Activated naive CD4-positive, alpha-beta T cell treated with anti-CD3 and anti-CD28 coated beads, Interleukin-2, amount 50 U/mL, for 72 hours (primary cell): Measurements from ENCODE around the gene IQCN. TPM values are rescaled to one million over a fixed set of nuclear protein-coding genes. Genes with fewer than 3 reads are reported as not detected.
A peak's percentile ranks its signal among the peaks of the same experiment; 100 is the strongest.

Experiments used
- ATAC-seq, 2 donors: fragments of 150-1000 bp; cut with Tn5 transposase; 2 replicates each; pipeline ENCODE4 v1.10.0; 2021; ENCODE audit warnings: mild to moderate bottlenecking in 2 of 2, moderate library complexity in 2 of 2
- DNase-seq, 2 donors: peaks; one replicate each; pipeline ENCODE4 v3.0.0; 2021 to 2022; ENCODE audit warnings: low spot score in 2 of 2
- H3K27ac Mint-ChIP-seq, 2 donors: one replicate each; pipeline ENCODE4 v1.8.0; 2022; ENCODE audit warnings: mild to moderate bottlenecking in 2 of 2, mixed read lengths in 2 of 2
- H3K36me3 Mint-ChIP-seq, 2 donors: one replicate each; pipeline ENCODE4 v1.8.0; 2022; ENCODE audit warnings: mixed read lengths in 2 of 2
- H3K9me3 Mint-ChIP-seq, 2 donors: one replicate each; pipeline ENCODE4 v1.8.0; 2022; ENCODE audit warnings: mixed read lengths in 2 of 2
- total RNA-seq, 2 donors: library from RNA; stranded (reverse); gene quantifications; one replicate each; pipeline ENCODE4 v1.2.3, GENCODE V29; 2022

The IQCN gene
- total RNA-seq, 2 donors from 2014 or later = 0.45 to 1.5 TPM

DNA sequence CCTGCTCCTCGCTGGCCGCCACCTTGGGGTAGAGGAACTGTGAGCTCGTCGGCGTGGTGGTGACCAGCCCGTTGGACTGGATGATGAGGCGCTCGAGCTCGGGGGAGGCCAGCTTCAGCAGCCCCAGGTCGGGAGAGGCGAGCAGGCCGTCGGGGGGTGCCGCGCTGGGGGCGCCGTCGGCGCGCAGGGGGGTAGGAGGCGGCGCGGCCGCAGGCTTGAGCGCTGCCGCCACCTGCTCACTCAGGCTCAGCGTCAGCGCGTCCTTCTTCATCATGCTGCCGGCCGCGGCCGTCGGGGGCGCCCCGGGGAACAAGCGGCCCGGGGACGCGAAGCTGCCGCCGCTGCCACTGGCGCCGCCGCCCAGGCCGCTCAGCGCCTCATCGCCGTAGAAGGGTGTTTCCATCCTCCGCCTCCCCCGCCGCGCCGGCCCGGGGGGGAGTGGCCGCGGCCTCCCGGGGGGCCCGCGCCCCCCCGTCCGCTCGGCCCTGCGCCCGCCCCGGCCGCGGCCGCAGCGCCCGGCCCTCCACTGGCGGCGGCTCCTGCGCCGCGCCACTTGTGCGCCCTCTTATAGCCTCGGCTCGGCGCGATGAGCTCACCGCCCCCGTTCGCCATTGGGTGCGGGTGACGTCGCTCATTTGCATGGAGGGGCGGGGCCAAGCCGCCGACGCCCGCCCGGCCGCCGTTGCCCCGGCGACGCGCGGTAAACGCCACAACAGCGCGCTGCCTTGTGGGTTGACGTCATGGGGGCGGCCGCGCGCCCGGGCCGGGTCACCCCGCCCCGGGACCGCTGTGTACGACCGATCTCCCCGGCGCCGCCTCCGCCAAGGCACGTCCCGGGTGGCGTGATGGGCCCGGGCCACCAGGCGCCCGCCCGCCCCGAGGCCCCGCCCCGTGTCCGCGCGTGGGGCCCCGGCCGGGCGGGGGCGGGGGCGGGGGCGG lies 7.1 kb upstream of the IQCN start, which contains the start of gene JUND:
Gene JUND, minus strand, starts transcription at position 541 of the 939 bp plus-strand sequence. Its CDS starts 138 bp downstream, at position 403.
- Mint-ChIP-seq H3K27ac (peak within 1 kb of the TSS; percentile 95 to 98), H3K36me3 (peaks cover 22 to 24% of the 10 kb centered on the region in 2 donors), H3K9me3 (no peaks in the 10 kb centered on the region)
- DNase-seq (peak; percentile 97 to 99), ATAC-seq (peak; percentile 73 to 77)

DNA sequence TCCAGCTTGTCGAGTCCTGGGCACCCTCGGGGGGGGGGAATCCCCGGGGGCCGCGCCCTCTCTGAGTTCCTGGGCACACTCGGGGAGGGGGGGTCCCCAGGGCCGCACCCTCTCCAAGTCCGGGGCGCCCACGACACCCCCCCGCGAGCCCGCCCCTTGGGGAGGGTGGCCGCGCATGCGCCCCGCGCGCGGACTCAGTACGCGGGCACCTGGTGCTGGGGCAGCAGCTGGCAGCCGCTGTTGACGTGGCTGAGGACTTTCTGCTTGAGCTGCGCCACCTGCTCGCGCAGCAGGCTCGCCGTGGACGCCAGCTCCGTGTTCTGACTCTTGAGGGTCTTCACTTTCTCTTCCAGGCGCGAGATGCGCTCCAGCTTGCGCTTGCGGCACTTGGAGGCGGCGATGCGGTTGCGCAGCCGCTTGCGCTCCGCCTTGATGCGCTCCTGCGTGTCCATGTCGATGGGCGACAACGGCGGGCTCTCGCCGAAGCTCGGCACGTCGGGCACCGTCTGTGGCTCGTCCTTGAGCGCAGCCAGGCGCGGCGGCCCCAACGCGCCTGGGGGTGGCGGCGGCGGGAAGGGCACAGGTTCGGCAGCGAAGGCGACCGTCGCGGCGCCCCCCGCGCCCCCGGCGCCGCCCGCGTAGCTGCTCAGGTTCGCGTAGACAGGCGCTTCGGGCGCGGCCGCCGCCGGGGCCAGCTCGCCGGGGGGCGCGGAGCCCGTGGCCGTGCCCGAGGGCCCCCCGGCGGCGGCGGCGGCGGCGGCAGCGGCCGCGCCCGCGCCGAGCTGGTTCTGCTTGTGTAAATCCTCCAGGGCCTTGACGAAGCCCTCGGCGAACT lies 6.2 kb upstream of the IQCN start:
- Mint-ChIP-seq H3K27ac (peak overlapping the region; percentile 95 to 98), H3K9me3 (no peaks in the 10 kb centered on the region), H3K36me3 (peaks cover 20 to 24% of the 10 kb centered on the region in 2 donors)
- DNase-seq = peak; percentile 77 to 91
- ATAC-seq = peak; percentile 12 to 21

- Mint-ChIP-seq H3K36me3 (peaks cover 20 to 24% of the 10 kb centered on the region in 2 donors), H3K27ac (peak overlapping the region; percentile 95 to 100), H3K9me3 (no peaks in the 10 kb centered on the region)
- peak; percentile 34 to 37 for ATAC-seq
- peak; percentile 93 to 95 for DNase-seq
These were observed 5.4 kb upstream of the IQCN start for GRCh38 chr19:18279516-18280246.

DNA sequence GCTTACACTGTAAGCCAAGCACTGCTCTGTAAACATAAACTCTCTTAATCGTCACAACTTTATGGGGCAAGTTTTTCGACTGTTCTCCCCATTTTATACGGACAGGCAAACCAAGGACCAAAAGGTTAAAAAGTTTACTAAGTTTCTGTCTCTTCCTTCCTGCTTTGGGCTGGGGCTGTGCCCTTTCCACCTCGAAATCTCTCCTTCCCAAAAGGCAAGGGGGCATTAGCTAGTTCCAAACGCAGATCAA lies 4.9 kb upstream of the IQCN start:
- Mint-ChIP-seq H3K36me3 (peaks cover 20 to 24% of the 10 kb centered on the region in 2 donors), H3K27ac (peak overlapping the region; percentile 95 to 100), H3K9me3 (no peaks in the 10 kb centered on the region)
- no peak for DNase-seq
- no peak for ATAC-seq

DNA sequence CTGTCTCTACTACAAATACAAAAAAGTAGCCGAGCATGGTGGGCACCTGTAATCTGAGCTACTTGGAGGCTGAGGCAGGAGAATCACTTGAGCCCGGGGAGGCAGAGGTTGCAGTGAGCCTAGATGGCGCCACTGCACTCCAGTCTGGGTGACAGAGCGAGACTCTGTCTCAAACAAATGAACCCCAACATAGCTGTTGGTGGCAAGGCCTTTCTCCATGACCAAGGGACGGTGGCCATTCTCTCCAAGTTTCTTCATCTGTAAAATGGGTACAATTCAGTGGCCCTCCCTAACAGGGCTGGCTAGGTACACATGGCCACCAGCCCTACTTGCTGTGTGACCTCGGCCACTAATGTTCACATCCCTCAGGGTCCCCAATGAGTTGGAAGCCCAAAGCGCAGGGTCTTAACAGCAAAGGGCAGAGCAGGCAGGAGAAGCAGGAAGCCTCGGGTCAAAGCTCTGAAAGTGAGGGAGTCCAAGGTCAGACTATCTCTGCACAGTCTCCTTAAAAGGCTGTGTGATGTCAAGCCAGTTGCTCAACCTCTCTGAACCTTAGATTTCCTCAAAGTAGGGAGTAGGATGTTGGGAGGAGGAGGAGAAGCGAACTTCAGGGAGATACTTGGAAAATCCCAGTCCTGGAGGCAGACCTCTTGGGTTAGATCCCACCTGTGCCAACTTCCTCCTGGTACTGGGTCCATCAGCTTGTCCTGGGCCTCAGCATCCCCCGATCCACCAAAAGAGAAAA lies 4.4 kb upstream of the IQCN start:
- Mint-ChIP-seq H3K27ac (peak overlapping the region; percentile 95 to 100), H3K36me3 (peaks cover 20 to 24% of the 10 kb centered on the region in 2 donors), H3K9me3 (no peaks in the 10 kb centered on the region)
- DNase-seq = peak in 1 of 2 donors; percentile 60
- ATAC-seq = no peak

DNA sequence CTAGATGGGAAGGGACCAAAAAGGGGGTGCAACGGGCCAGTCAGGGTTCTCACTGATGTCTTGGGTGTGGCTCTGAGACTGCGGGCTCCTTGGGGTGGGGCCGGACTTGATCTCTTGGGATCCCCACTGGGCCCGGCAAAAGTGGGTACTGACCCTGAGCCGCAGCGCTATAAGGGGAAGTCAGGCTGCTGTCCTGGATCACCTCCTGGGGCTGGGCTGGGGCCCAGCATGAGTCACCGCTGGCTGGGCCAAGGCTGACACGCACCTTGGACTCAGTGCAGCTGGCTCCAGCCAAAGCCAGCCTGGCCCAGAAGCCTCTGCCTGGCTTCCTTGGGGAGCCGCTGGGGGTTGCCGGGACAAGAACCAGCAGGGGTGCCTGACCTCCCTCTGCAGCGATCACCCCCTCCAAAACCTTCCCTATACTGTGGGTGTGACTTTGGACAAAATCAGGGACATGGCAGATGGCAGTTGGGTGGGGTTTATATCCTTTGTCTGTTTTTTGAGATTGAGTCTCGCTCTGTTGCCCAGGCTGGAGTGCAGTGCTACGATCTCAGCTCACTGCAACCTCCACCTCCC lies 617 bp upstream of the IQCN start:
- H3K9me3 Mint-ChIP-seq = no peaks in the 10 kb centered on the region
- peaks cover 18% of the 10 kb centered on the region in 2 donors for H3K36me3 Mint-ChIP-seq
- peak; percentile 25 to 51 for ATAC-seq
- H3K27ac Mint-ChIP-seq = peak overlapping the region; percentile 79 to 85
- DNase-seq = no peak

GRCh38 chr19:18273561-18274218 lies 562 bp downstream of the IQCN start:
- Mint-ChIP-seq H3K9me3 (no peaks in the 10 kb centered on the region), H3K27ac (peak overlapping the region in 1 of 2 donors; percentile 9), H3K36me3 (peaks cover 6% of the 10 kb centered on the region in 2 donors)
- ATAC-seq (peak in 1 of 2 donors; percentile 0), DNase-seq (no peak)

DNA sequence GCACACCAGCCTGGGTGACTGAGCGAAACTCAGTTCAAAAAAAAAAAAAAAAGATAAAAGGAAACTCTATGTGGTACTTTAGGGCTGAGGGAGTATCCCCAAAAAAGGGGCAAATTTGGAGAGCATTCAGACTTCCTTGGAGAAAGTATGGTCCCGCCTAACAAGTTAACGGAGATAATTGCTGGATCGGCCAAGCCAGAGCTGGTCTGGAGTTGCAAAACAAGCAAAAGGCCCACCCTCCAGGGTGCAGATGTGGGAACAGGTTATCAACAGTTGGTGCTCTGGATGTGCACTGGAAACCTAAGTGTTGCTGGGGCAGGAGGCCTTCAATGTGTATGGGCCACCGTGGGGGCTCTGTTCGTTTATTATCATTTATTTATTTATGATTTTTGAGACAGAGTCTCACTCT lies 2.8 kb downstream of the IQCN start:
- no peaks in the 10 kb centered on the region for H3K9me3 Mint-ChIP-seq
- no peak overlapping the region for H3K27ac Mint-ChIP-seq
- ATAC-seq (no peak), DNase-seq (no peak)
- H3K36me3 Mint-ChIP-seq = no peaks in the 10 kb centered on the region

DNA sequence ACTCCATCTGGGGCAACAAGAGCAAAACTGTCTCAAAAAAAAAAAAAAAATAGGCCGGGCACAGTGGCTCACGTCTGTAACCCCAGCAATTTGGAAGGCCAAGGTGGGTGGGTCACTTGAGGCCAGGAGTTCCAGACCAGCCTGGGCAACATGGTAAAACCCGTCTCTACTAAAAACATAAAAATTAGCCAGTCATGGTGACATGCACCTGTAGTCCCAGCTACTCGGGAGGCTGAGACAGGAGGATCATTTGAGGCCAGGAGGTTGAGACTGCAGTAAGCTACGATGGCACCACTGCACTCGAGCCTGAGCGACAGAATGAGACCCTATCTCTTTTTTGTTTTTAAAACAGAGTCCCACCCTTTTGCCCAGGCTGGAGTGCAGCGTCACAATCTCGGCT lies 3.9 kb downstream of the IQCN start:
- no peaks in the 10 kb centered on the region for H3K36me3 Mint-ChIP-seq
- ATAC-seq = no peak

DNA sequence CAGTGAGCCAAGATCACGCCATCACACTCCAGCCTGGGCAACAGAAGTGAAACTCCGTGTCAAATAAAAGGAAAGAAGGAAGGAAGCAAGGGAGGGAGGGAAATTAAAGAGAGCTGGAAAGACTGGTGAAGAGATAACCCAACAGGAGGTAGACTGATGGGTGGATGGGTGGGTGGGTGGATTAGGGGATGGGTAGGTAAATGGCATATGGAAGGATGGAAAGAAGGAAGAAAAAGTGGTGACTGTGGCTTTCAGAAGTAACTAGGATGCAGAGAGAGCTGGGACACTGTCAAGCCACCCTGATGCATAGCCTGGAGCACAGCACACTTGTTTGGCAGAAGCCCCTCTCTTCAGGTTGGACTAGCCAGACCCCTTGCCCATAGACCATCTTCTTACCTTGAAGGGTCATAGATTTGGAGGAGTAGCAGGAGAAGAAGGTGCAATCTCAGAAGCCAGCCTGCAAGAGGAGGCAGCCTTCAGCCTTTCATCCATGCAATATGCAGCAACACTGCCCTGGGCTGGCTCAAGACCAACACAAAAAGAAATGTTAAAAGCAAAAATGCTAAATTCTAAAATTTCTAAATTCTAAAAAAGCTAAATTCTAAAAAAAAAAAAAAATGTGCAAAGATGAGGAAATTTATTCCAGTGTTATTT lies 5.1 kb downstream of the IQCN start:
- Mint-ChIP-seq H3K36me3 (no peaks in the 10 kb centered on the region), H3K9me3 (no peaks in the 10 kb centered on the region), H3K27ac (no peak overlapping the region)
- no peak for DNase-seq
- no peak for ATAC-seq

More for the DNA sequence above, 3.9 kb downstream of the IQCN start:
- no peak for DNase-seq
- no peak overlapping the region for H3K27ac Mint-ChIP-seq
- H3K9me3 Mint-ChIP-seq = no peaks in the 10 kb centered on the region

GRCh38 chr19:18266771-18267686 lies 7.2 kb downstream of the IQCN start:
- Mint-ChIP-seq H3K9me3 (no peaks in the 10 kb centered on the region), H3K27ac (no peak overlapping the region), H3K36me3 (no peaks in the 10 kb centered on the region)
- DNase-seq (no peak), ATAC-seq (no peak)

DNA sequence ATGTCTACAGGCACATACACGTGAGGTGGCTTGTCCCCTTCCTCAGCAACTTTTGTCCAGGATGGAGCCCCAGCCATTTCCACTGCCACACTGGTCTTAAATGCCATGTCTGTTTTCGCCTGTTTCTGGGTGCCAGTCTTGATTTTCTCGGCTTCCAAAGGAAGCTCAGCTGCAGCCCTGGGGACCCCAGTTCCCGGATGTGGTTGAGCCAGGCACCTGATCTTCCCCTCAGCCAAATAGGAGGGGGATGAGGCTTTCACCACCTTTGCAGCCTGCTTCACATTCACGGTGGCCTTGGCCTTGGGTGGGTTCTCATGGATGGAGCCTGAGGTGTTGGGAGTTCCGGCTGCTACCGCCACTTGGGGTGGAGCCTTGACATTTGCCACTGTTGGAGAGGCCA lies 8.7 kb downstream of the IQCN start:
- Mint-ChIP-seq H3K27ac (peak overlapping the region in 1 of 2 donors; percentile 42), H3K36me3 (no peaks in the 10 kb centered on the region), H3K9me3 (no peaks in the 10 kb centered on the region)
- no peak for DNase-seq
- no peak for ATAC-seq

DNA sequence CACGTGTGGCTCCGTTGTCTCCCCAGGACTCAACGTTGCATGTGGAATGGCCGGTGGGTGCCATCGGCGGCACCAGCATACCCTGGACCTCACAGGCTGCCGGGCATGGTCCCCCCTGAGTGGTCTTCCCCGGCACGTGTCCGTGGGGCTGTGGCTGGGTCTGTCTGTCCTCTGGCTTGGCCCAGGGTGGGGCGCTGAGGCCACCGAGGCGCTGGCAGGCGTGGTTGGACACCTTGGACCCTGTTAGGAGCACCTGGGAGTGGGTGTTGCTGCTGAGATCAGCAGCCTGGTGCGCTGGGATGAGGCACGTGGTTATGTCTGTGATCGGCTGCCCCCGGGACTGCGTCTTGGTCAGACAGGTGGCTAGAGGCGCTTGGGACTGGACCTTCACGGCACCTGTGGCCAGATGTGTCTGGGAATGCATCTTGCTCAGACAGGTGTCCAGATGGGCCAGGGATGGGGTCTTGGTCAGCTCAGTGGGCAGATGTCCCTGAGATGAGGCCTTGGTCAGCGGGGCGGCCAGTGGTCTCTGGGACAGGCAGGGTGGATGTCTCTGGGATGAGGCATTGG lies 9.2 kb downstream of the IQCN start:
- no peak for DNase-seq
- H3K9me3 Mint-ChIP-seq = no peaks in the 10 kb centered on the region
- H3K27ac Mint-ChIP-seq = no peak overlapping the region
- no peak for ATAC-seq
- H3K36me3 Mint-ChIP-seq = no peaks in the 10 kb centered on the region
